ENCODE measurements around the gene ANKMY1. TPM values are rescaled to one million over a fixed set of nuclear protein-coding genes. Genes with fewer than 3 reads are reported as not detected.

The ANKMY1 gene
- total RNA-seq, 4 donors from 2014 or later: 15.1 to 64.0 (median 27.5) TPM

GRCh38 chr2:240597419-240598181 lies 39.8 kb upstream of the ANKMY1 start:
- 93% methylated on average over 19 of the region's 22 CpGs; no CpG with 5 or more reads in 1 of the 2 donors for WGBS, 2 donors (ENCODE audit: low coverage in 1 of 2)
- H3K4me3 ChIP-seq: no peak overlapping the region
- no peak for DNase-seq
- H3K27me3 ChIP-seq: no peaks in the 10 kb centered on the region
- no peak for TF ChIP-seq EP300 (IDR thresholded peaks at IDR 0.05; ENCODE audit: low read depth)
- no peak for TF ChIP-seq POLR2A (IDR thresholded peaks at IDR 0.05)
- TF ChIP-seq CTCF (IDR thresholded peaks at IDR 0.05): no peak
- TF ChIP-seq POLR2AphosphoS5 (IDR thresholded peaks at IDR 0.05): no peak
- H3K9me3 ChIP-seq: no peaks in the 10 kb centered on the region
- H3K36me3 ChIP-seq: no peaks in the 10 kb centered on the region
- in situ Hi-C loops (cut with MboI; ENCODE audit: low pct_ligation_motif_present in 1 of 4, low pct_unique_long_range_greater_than_20kb in 1 of 4, low sequenced_read_pairs in 3 of 4): no loop called here
- H3K4me1 ChIP-seq: peaks cover 0 to 4% (median 0%) of the 10 kb centered on the region in 4 donors
- H3K27ac ChIP-seq: no peak overlapping the region
- intact Hi-C loops (cut with DNase I; ENCODE audit: low total_unique reads): no loop called here

GRCh38 chr2:240597054-240597418 lies 39.2 kb upstream of the ANKMY1 start:
- in situ Hi-C loops (cut with MboI; ENCODE audit: low pct_ligation_motif_present in 1 of 4, low pct_unique_long_range_greater_than_20kb in 1 of 4, low sequenced_read_pairs in 3 of 4) (no loop called here), intact Hi-C loops (cut with DNase I; ENCODE audit: low total_unique reads) (no loop called here)

GRCh38 chr2:240596491-240596931 lies 38.7 kb upstream of the ANKMY1 start:
- no peak overlapping the region for H3K4me3 ChIP-seq

More at GRCh38 chr2:240597054-240597418, 39.2 kb upstream of the ANKMY1 start:
- TF ChIP-seq POLR2A (IDR thresholded peaks at IDR 0.05) (no peak), EP300 (IDR thresholded peaks at IDR 0.05; ENCODE audit: low read depth) (no peak), POLR2AphosphoS5 (IDR thresholded peaks at IDR 0.05) (no peak), CTCF (IDR thresholded peaks at IDR 0.05) (no peak)
- no peaks in the 10 kb centered on the region for H3K27me3 ChIP-seq
- DNase-seq: no peak
- no peak overlapping the region for H3K27ac ChIP-seq
- H3K4me3 ChIP-seq: no peak overlapping the region
- WGBS, 2 donors (ENCODE audit: low coverage in 1 of 2): 92% methylated on average over 10 of the region's 10 CpGs; no CpG with 5 or more reads in 1 of the 2 donors
- H3K4me1 ChIP-seq: peaks cover 0 to 4% (median 0%) of the 10 kb centered on the region in 4 donors
- H3K9me3 ChIP-seq: no peaks in the 10 kb centered on the region
- H3K36me3 ChIP-seq: no peaks in the 10 kb centered on the region

More at GRCh38 chr2:240596491-240596931, 38.7 kb upstream of the ANKMY1 start:
- Histone ChIP-seq H3K27me3 (no peaks in the 10 kb centered on the region), H3K4me1 (peaks cover 0 to 4% (median 0%) of the 10 kb centered on the region in 4 donors), H3K9me3 (no peaks in the 10 kb centered on the region), H3K36me3 (no peaks in the 10 kb centered on the region), H3K27ac (no peak overlapping the region)
- WGBS, 2 donors (ENCODE audit: low coverage in 1 of 2): 91% methylated on average over 23 of the region's 23 CpGs; no CpG with 5 or more reads in 1 of the 2 donors
- DNase-seq: peak; percentile 16
- in situ Hi-C loops (cut with MboI; ENCODE audit: low pct_ligation_motif_present in 1 of 4, low pct_unique_long_range_greater_than_20kb in 1 of 4, low sequenced_read_pairs in 3 of 4) (no loop called here), intact Hi-C loops (cut with DNase I; ENCODE audit: low total_unique reads) (no loop called here)
- TF ChIP-seq EP300 (IDR thresholded peaks at IDR 0.05; ENCODE audit: low read depth): no peak
- TF ChIP-seq POLR2AphosphoS5 (IDR thresholded peaks at IDR 0.05): no peak
- TF ChIP-seq POLR2A (IDR thresholded peaks at IDR 0.05): no peak
- no peak for TF ChIP-seq CTCF (IDR thresholded peaks at IDR 0.05)
